ENCODE results near the gene ASCC2.
A peak's percentile ranks its signal among the peaks of the same experiment; 100 is the strongest.

Gene ASCC2

GRCh38 chr22:29780220-29780619 lies 57.9 kb downstream of the ASCC2 start:
- TF ChIP-seq CTCF (IDR thresholded peaks at IDR 0.05) = no peak

GRCh38 chr22:29773233-29773632 lies 64.8 kb downstream of the ASCC2 start:
- TF ChIP-seq CTCF (IDR thresholded peaks at IDR 0.05) = no peak

GRCh38 chr22:29772170-29772641 lies 65.9 kb downstream of the ASCC2 start:
- peak; percentile 48; the same call in 1 of the 2 replicates for TF ChIP-seq CTCF (IDR thresholded peaks at IDR 0.05)

GRCh38 chr22:29769723-29770321 lies 68.3 kb downstream of the ASCC2 start:
- no peak for TF ChIP-seq CTCF (IDR thresholded peaks at IDR 0.05)

- no peak for TF ChIP-seq CTCF (IDR thresholded peaks at IDR 0.05)
Observed at GRCh38 chr22:29768052-29768693, 69.9 kb downstream of the ASCC2 start.

GRCh38 chr22:29767171-29768051 lies 70.7 kb downstream of the ASCC2 start, which contains the start of gene UQCR10:
Gene UQCR10, plus strand, starts transcription at chr22:29767369. Its CDS starts 30 bp downstream, at chr22:29767399.
- no peak for TF ChIP-seq CTCF (IDR thresholded peaks at IDR 0.05)

GRCh38 chr22:29766632-29767170 lies 71.4 kb downstream of the ASCC2 start, which contains the start of gene ZMAT5:
Gene ZMAT5, minus strand, starts transcription at chr22:29767007. Its CDS starts 18,463 bp downstream, at chr22:29748544.
- TF ChIP-seq CTCF (IDR thresholded peaks at IDR 0.05) = no peak

All from LNCAP (cell line).